GM18499 (cell line): ENCODE results near the gene SLC2A13.
"Not testable (repeated sequence)": the region's sequence is repeated elsewhere in the genome, so short reads cannot be mapped to it uniquely, and the experiment has no call there.

Experiments
- ATAC-seq: cut with Tn5 transposase; IDR thresholded peaks from one replicate; pipeline ENCODE4 v1.9.1; 2021; ENCODE audit warnings: moderate number of reproducible peaks; ENCODE audit not compliant: insufficient read depth, unreplicated experiment

The SLC2A13 gene

DNA sequence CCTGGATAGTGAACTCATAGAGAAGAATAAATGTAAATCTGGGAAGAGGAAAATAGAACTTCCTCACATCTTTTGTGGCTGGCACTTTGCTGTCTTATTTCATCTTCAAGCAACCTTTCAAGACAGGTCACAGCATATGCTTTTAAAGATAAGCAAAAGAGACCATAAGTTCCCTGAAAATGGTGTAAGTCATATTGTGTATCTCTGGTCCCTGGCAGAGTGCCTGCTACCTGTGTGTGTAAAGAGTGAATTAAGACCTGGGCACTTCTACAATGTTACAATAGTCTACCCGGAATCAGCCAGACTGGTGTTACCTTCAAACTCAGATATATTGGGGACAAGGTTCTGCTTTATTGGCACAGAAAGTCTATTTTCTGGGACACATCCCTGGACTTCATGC, 168.8 kb downstream of the SLC2A13 start:
- ATAC-seq = no peak

DNA sequence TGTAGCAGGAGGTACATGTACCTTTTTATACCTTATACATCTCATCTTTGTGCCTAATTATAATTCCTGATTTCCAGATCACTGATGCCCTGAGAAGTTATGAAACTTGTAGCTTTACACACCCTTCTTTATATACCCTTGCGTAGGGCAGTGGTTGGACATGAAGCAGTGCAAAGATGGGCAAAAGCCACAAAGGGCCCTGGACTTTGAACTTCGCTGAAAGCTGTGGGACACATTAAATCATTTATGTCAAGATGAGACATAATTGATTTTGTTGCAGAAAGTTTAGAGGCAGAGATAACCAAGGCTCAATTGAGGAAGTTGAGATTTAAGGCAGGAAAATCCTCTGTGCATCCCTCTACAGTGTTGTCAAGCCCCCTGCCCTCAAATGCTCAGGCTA, 170.0 kb downstream of the SLC2A13 start:
- no peak for ATAC-seq

DNA sequence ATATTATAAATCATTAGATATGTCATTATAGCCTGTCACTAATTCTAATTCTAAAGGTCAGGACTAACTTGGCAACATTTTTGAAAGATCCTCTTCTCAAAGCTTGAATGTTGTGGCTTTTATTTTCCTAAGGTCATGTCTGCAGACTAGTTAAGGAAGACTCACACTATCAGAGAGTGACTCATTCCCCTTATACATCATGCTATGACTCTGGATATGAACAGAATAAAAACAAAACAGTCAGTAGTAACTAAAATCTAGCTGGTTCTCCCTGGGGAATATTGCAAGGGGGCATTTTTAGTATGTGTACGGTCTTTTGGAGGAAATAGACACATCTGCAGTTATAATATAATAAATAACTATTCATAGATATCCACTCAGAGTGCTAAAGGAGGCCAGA, 170.6 kb downstream of the SLC2A13 start:
- ATAC-seq = no peak

DNA sequence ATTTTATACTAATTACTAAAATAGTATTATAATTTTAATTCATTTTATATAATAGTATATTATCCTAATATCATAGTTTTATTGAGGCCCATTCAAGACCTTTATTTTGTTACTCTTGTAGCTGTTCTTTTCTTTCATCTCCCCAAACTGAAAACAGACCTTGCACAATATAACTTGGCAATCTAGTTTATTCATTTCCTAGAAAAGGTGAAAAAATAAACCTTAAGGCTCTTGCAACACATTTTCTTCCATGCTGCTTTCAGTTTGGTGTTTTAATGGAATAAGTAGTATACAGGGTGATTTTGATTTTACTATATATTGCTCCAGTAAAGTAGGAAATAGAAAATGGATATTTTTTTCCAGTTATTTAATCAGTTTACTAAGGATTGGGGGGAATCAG, 174.0 kb downstream of the SLC2A13 start:
- ATAC-seq = no peak

DNA sequence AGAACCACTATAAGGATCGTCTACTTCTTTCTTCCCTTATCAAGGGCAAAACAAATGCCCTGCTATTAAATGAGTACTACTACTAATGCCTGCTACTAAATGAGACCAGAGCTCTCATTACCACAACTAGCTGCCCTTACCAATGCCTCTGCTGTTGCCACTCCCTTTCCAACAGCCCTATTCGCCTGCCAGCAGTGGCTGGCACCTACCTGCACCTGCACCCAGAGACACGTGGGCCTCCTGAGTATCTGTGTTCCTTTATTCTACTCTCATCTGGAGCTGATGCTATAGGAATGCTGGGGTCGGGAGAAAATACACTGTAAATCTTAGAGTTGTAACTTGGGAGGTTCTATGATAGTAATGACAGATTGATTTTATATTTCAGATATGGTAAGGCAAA, 174.7 kb downstream of the SLC2A13 start:
- ATAC-seq = no peak

DNA sequence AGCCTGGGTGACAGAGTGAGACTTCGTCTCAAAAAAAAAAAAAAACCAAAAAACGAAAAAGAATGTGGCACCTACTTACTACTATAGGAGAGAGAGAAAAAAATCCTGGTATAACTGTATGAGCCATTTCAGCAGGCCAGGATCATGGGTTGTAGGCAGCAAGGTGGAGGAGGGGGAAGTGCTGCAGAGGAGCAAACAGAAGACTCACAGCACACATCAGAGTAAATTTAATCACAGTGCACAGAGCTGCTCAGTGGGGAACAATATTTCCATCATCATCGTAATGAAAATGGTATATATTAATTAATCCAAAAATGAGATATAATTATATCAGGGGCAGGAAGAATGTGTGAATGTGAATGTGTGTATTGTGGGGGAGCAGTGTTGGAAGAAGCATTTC, 175.8 kb downstream of the SLC2A13 start:
- ATAC-seq = no peak

DNA sequence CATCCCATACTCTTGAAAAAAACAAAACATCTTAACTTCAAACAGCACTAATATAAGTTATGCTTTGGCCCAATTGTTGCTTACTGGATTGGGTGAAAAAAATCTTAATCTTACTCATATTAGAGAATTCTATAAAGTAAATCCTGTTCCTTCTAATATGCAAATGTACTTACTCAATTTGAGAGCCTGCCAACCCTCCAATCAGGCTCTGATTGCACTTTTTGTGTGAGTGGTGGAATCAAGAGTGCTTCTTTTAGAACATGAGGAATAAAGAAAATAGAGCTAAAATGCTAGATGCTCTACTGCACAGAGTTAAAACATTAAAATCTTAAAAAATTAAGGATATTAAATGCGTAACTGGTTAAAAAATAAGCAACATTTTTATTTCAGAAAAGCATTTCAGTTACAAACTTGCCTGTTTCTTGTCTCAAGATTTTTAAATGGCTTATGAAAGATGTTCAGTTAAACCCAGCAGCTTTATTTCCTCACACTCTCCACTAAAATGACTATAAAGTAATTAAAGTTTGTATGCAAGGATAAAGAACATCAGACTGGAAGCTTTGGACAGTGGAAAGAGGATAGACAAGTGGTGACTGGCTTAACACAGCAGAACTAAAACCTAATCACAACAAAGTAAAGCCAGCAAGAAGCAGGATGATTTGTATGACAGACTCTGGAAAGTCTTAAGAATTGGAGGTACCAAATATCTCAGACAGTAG, 177.5 kb downstream of the SLC2A13 start:
- no peak for ATAC-seq

DNA sequence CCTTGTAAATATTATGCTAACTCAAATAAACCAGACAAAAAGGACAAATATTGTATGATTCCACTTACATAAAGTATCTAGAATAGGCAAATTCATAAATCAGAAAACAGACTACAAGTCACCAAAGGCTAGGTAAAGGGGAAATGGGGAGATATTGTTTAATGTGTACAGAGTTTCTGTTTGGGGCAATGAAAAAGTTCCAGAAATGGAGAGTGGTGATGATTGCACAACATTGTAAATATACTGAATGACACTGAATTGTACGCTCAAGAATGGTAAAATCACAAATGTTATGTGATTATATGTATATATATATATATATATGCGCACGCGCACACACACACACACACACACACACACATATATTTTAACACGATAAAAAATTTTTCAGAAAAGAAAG, 182.5 kb downstream of the SLC2A13 start:
- ATAC-seq = no peak

DNA sequence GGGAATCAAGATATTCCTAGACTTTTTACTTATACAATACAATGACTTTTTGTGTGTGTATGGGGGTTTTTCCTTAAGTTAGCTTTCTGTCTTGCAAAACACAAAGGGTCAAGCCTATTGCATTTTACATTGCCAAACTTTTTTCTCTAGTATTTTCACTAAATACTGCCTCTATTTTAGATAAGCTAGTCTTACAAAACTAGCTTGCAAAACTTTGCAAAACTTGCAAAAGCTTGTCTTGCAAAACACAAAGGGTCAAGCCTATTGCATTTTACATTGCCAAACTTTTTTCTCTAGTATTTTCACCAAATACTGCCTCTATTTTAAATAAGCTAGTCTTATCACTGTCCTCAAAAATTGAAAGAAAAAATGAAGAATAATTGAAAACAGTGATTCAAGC, 183.3 kb downstream of the SLC2A13 start:
- not testable (repeated sequence) for ATAC-seq

DNA sequence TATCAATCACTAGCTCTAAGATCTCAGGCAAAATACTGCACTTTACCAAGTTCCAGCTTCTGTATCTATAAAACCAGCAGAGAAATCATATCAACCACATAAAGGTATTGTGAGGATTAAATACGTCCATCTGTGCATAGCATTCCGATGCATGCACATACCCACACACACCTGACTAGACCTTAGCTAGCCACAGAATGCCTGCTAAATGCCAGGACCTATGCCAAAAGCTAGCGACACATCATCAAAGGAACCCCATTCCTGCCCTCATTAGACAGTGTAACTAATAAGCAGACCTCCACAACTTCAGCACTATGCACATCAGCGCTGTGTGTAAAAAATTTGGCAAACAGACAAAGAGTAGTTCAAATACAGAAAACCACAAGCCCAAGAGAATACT, 185.2 kb downstream of the SLC2A13 start:
- no peak for ATAC-seq

DNA sequence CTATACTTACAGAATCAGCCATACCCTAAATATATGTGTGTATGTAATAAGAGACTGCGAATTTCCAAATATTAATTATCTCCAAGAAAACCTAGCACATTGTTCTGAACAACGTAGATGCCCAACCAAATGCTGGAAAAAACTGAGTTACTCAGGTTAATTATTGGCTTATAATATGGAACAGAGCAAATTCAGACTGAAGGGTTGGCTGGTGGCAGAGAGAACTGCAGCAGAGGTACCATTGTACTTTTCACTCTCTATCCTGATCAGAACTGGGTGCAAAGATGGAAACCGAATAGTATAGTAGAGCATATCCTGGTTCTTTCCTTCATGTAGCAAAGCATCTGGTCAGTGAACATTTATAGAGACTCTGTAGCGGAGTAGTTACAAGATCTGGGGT, 185.7 kb downstream of the SLC2A13 start:
- ATAC-seq = no peak

DNA sequence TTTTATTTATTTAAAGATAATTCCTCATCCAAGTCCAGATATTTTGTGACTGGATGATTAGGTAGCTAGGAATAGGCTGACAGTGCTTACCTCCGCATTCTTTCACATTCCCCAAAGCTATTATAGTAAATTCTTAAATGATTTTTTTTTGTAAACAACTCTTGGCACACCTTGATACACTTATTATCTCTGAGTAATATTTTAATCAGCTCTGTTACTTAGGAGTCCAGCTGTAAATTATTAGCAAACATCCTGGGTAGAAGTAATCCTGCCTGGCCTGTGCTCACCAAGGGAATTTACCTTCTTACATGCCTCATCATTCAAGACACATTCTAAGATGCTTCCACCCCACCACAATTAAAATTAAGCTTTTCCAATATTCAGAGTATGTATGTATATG, 186.1 kb downstream of the SLC2A13 start:
- no peak for ATAC-seq

DNA sequence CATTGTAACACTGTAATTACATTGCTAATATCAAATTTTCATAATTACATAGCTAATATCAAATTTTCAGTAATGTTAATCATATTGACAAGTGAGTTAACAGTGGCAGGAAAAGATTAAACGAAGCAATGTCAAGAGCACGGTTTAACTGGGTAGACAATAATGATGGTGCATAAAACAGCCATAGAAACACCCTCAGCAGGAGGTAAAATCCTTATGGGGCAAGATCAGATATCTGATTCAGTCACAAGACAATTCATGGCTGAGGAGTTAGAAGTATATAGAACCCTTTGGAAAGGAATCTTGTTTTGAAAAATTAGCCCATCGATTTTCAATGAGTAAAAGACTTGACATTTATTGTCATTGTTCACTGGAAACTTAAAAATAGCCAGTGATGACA, 190.6 kb downstream of the SLC2A13 start:
- no peak for ATAC-seq

DNA sequence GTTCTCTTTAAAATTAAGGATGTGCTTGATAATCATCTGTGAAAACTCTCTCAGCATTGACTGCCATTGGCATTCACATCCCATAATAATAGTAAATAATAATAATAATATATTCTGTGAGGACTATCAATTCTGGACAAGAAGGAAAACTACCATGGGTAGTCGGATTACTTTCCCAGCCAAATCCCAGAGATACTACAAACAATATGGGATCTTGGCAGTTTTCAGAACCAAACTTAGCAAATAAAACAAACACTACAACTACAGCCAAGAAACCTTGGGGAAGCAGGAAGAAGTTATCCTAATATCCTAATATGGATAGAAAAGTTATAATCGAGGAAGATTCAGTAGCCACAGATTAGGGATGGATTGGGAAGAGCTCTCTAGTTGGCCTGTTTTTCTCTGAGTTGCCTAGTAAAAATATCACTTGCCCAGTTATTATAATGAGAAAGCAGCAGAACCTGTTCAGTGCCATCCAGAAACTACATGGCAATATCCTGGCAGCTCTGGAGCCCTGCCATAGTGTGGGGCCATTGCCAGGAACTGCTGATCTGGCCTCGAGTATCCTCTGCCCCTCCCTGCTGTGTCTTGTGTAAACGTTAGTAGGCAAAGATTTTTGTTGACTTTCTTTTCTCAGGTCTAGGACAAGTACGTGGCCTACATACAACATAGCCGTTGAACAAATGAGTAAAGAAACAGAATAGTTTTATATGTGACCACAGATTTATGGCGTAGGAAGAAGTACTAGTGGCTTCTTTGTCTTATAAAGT, 193.5 kb downstream of the SLC2A13 start:
- ATAC-seq = no peak

DNA sequence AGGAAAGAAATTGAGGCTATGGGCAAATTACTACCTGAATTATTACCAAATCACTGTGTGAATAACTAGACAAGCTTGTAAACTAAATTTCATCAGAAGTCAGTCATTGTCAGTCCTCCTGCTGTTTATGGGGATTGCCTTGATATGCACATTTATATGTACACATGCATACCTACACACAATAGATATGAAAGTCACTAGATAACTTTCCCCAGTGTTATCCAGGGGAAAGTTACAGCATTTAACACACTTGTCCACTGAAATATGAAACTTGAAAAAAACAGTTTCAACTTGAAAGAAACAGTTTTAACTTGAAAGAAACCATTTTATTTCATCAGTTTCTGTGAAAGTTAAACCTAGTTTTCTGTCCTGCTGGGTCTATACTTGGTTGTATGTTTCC, 199.6 kb downstream of the SLC2A13 start:
- ATAC-seq = no peak

DNA sequence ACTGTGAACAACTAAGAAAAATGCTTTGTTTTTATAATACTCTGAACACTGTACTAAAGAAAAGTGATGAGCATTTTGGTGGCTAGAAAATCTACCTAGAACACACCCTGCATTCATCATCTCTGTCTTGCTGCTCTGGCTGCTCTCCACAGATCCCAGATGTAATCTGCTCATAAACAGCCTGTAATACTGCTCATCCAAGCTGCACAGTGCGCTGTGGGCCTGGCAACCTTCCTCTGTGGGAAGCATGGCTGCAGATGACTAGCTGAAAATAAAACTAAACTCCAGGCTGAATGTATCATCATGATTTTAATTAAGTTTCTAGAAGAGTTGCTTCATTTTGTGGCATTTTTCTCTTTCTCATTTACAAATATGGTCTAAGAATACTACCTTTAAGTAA, 200.7 kb downstream of the SLC2A13 start:
- no peak for ATAC-seq

DNA sequence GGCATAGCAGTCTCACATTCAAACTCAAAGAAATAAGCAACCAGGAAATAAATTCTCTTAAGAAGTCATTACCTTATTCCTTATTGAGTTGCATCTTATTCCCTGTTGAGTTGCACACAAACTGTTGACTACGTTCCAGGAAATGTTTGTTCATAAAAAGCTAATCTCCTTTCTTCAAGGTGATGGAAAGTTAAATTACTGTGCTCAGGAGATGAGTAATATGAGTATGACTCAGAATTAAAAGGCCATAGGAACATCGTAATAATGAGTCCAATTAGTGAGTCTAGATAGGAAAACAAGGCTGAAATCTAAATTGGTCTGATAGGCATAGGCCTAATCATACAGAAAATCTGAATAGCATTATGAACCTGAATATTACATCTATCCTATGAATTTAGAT, 203.1 kb downstream of the SLC2A13 start:
- no peak for ATAC-seq

DNA sequence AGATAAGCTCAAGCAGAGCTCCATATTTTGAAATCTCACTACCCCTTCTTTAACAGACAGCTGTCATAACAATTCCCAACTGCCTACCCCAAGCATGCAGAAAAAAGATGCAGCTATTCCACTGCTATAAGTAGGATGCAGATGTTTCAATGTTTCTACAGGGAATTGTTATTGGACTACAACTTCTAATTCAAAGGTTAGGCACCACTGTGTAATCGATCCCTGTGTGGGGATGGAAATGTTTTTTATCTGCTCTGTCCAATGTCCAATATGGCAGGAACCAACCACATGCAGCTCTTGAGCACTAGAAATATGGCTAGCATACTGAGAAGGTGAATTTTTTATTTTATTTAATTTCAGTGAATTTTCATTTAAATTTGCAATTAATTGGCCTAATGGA, 208.6 kb downstream of the SLC2A13 start:
- no peak for ATAC-seq

DNA sequence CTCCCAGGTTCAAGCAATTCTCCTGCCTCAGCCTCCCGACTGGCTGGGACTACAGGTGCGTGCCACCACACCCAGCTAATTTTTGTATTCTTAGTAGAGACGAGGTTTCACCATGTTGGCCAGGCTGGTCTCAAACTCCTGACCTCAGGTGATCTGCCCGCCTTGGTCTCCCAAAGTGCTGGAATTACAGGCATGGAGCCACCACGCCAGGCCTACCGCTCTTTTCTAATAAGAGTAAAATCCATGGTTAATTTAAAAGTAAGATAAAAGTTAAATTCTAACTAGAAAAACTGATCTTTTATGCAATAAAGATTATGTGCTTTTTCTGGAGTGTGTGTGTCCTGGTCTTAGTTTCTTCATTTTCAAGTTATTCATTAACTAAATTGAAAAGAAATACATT, 212.5 kb downstream of the SLC2A13 start:
- ATAC-seq = not testable (repeated sequence)

DNA sequence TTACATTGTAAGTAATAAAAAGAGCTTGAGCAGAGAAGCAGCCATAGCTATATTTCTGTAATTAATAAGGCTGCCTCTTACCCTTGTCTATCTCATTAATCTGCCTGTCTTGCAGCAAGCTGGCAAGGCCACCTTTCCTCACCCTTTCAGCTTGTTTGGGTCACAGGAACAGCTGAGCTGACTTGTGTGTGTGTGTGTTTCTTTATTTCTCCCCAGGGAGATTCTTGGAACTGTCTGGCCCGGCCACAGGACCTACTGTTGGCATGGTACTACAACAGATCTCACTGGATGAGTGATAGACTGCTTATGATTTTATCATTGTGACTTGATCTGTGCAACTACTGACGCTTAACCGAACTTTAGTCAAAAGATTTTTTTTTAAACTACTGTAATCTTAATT, 213.7 kb downstream of the SLC2A13 start:
- no peak for ATAC-seq

DNA sequence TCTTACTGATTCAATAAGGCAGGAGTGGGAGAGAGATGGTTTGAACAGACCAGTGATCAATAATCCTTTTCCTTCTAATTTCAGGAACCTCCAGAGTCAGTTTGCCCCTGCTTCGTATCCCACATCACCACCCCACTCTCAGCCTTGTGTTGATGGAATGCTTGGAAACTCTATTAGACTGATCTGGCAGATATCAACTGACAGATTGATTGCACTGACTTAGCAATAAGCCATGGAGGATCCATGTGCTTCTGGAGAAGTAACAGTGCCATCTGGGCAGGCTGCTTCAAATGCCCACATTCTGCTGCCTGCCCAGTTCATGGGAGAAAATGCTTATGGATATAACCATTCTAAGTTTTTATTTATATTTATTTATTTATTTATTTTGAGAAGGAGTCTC, 218.0 kb downstream of the SLC2A13 start:
- no peak for ATAC-seq

DNA sequence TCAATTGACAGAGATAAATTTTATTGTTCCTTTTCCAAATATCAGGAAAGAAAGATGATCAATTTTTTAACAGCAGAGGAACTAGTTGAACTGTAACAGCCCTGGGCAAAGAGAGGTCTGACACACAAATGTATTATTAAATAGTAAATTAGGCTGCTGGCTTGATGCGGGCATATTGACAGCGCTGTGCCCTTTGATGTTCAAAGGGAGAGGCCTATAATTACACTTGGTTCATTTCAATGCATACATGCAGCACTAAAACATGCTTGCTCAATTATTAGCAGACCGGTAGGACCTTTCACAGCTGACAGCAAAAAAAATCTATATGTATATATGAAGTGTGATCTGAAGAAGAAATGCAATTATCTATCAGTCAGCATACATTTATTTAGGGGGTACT, 219.8 kb downstream of the SLC2A13 start:
- ATAC-seq = no peak
